B cell (primary cell): ENCODE results near the gene WDR33. TPM values are rescaled to one million over a fixed set of nuclear protein-coding genes. Genes with fewer than 3 reads are reported as not detected.

Experiments
- ATAC-seq: fragments of 200-7000 bp; cut with Tn5 transposase; one replicate; pipeline ENCODE4 v1.10.0; 2021; ENCODE audit warnings: low read depth, mild to moderate bottlenecking, moderate number of reproducible peaks, moderate library complexity
- CTCF ChIA-PET: fragments of 350-600 bp; sonication (Branson Sonifier 250); formaldehyde crosslinking; loops from one replicate; lab custom pipeline; 2021; ENCODE audit warnings: antibody characterized with exemption, inconsistent platforms; lab: Charles Lee
- POLR2A ChIA-PET: fragments of 350-600 bp; sonication (Branson Sonifier 250); formaldehyde crosslinking; loops from one replicate; lab custom pipeline; 2021; ENCODE audit warnings: antibody characterized with exemption; lab: Charles Lee
- DNase-seq: peaks from one replicate; pipeline ENCODE4 v3.0.0; 2013
- H2AFZ ChIP-seq: 2 replicates; pipeline ENCODE4 v1.6.1; 2012; ENCODE audit warnings: mild to moderate bottlenecking, low read depth, low read length; ENCODE audit not compliant: insufficient read depth, poor library complexity, severe bottlenecking
- H3K27ac ChIP-seq, 2 donors: 1 replicate in 1 of 2; 2 replicates in 1 of 2; pipeline ENCODE4 v1.5.1; 2012 to 2013; ENCODE audit warnings: low read length in 2 of 2, mild to moderate bottlenecking in 2 of 2, moderate library complexity in 1 of 2
- H3K27me3 ChIP-seq, 4 experiments: fragments of 200-600 bp in 1 of 4; sonication (generic) in 1 of 4; replicated peaks in 1 of 4; 1 replicate in 2 of 4; 2 replicates in 2 of 4; pipeline versions ENCODE4 v1.6.1 to v1.7.0; 2013 to 2016; ENCODE audit warnings: low read length in 3 of 4, mild to moderate bottlenecking in 2 of 4, mixed read lengths in 1 of 4, moderate library complexity in 1 of 4; ENCODE audit not compliant: insufficient read depth in 4 of 4, control insufficient read depth in 3 of 4; ENCODE audit errors: control extremely low read depth in 1 of 4
- H3K36me3 ChIP-seq, 2 experiments: replicated peaks in 1 of 2; 1 replicate in 1 of 2; 2 replicates in 1 of 2; pipeline versions ENCODE4 v1.6.1 to v1.7.1; 2013; ENCODE audit warnings: low read length in 1 of 2; ENCODE audit not compliant: insufficient read depth in 2 of 2, control insufficient read depth in 1 of 2; ENCODE audit errors: control extremely low read depth in 1 of 2, extremely low read depth in 1 of 2
- H3K4me1 ChIP-seq, 2 donors: fragments of 200-600 bp in 1 of 2; sonication (generic) in 1 of 2; 1 replicate in 1 of 2; 2 replicates in 1 of 2; pipeline versions ENCODE4 v1.5.1 to v1.6.1; 2013 to 2017; ENCODE audit warnings: low read length in 2 of 2; ENCODE audit not compliant: control insufficient read depth in 2 of 2, insufficient read depth in 2 of 2
- H3K4me2 ChIP-seq: replicated peaks from 2 replicates; pipeline ENCODE3; 2012; ENCODE audit warnings: mild to moderate bottlenecking, low read depth, low read length; ENCODE audit not compliant: poor library complexity, severe bottlenecking
- H3K4me3 ChIP-seq, 5 experiments: fragments of 200-600 bp in 1 of 5; sonication (generic) in 1 of 5; 1 replicate in 3 of 5; 2 replicates in 2 of 5; pipeline versions ENCODE4 v1.5.1 to v1.7.0; 2011 to 2016; ENCODE audit warnings: low read length in 4 of 5, mild to moderate bottlenecking in 4 of 5, low read depth in 2 of 5, control low read depth in 1 of 5, moderate library complexity in 1 of 5; ENCODE audit not compliant: insufficient read depth in 1 of 5; ENCODE audit errors: control extremely low read depth in 1 of 5, extremely low read depth in 1 of 5
- H3K79me2 ChIP-seq: fragments of 200-600 bp; sonication (generic); one replicate; pipeline ENCODE4 v1.6.0; 2016; ENCODE audit warnings: low read length; ENCODE audit not compliant: control insufficient read depth, insufficient read depth
- H3K9ac ChIP-seq: fragments of 200-600 bp; sonication (generic); 2 replicates; pipeline ENCODE4 v1.6.1; 2017; ENCODE audit warnings: mild to moderate bottlenecking, low read length, moderate library complexity
- H3K9me3 ChIP-seq, 3 donors: one replicate each; pipeline versions ENCODE4 v1.6.1 to v1.7.1; 2013; ENCODE audit warnings: low read length in 2 of 3; ENCODE audit not compliant: control insufficient read depth in 2 of 3, insufficient read depth in 1 of 3; ENCODE audit errors: control extremely low read depth in 1 of 3
- H4K20me1 ChIP-seq: 2 replicates; pipeline ENCODE4 v1.6.0; 2012; ENCODE audit warnings: mild to moderate bottlenecking, low read length; ENCODE audit not compliant: insufficient read depth, control insufficient read depth, poor library complexity, severe bottlenecking
- H3K27ac Mint-ChIP-seq: one replicate; pipeline ENCODE4 v1.8.0; 2021; ENCODE audit warnings: mixed read lengths
- H3K27me3 Mint-ChIP-seq: one replicate; pipeline ENCODE4 v1.8.0; 2021; ENCODE audit warnings: mixed read lengths
- H3K4me1 Mint-ChIP-seq: one replicate; pipeline ENCODE4 v1.8.0; 2021; ENCODE audit warnings: mixed read lengths
- H3K4me3 Mint-ChIP-seq: one replicate; pipeline ENCODE4 v1.8.0; 2021; ENCODE audit warnings: mixed read lengths
- H3K9me3 Mint-ChIP-seq: one replicate; pipeline ENCODE4 v1.8.0; 2022; ENCODE audit warnings: mixed read lengths; ENCODE audit not compliant: insufficient read depth
- CTCF ChIP-seq: fragments of 200-600 bp; IDR thresholded peaks from one replicate; pipeline ENCODE4 v1.8.0; 2022; ENCODE audit warnings: antibody characterized with exemption, mild to moderate bottlenecking
- EZH2 ChIP-seq: IDR thresholded peaks from 2 replicates; pipeline ENCODE4 v1.6.1; 2012; ENCODE audit warnings: borderline replicate concordance, low read depth, mild to moderate bottlenecking, moderate library complexity, low read length; ENCODE audit not compliant: insufficient read depth, poor library complexity, severe bottlenecking
- WGBS: methylation state at CpG from one replicate; pipeline ENCODE4 v1.1.5; 2013; ENCODE audit warnings: missing lambda C conversion rate; ENCODE audit not compliant: insufficient coverage; 5-methylcytosine and 5-hydroxymethylcytosine counted together
- intact Hi-C: fragments of 100-400 bp; cut with micrococcal nuclease; formaldehyde crosslinking; loops from one replicate; pipeline ENCODE4 v1.10.0; 2022
- polyA plus RNA-seq: library from polyadenylated mRNA; depleted of rRNA; stranded (reverse); fragments of >200 nt; gene quantifications from 2 replicates; pipeline ENCODE4 v1.2.3, GENCODE V29; 2012
- total RNA-seq, 2 donors: library from RNA; stranded (reverse); fragments of 120-200 nt in 1 of 2; gene quantifications; 1 replicate in 1 of 2; 2 replicates in 1 of 2; pipeline versions ENCODE4 v1.2.3 to v1.2.4, GENCODE V29; 2013 to 2022

Gene WDR33
- total and polyA plus RNA-seq, 2 donors (not counting 1 experiment from before 2014, with no cell fraction given) = 17.2 to 101 TPM

- no peak overlapping the region for H3K9ac ChIP-seq
Measured at GRCh38 chr2:127655209-127656073, 155.5 kb downstream of the WDR33 start.

More at GRCh38 chr2:127655209-127656073, 155.5 kb downstream of the WDR33 start:
- H3K9me3 Mint-ChIP-seq = no peaks in the 10 kb centered on the region
- H3K4me1 Mint-ChIP-seq = peaks cover 36% of the 10 kb centered on the region
- H2AFZ ChIP-seq = no peak overlapping the region
- ChIA-PET CTCF (interaction anchor here (2.1 to 19.3 kb wide), 2 partner anchors 62 to 64 kb away, joined by 11 to 553 read pairs; no protein-coding TSS in a partner anchor), POLR2A (no interaction called here)
- H3K4me3 ChIP-seq = no peak overlapping the region
- no peak overlapping the region for H3K27ac ChIP-seq
- ATAC-seq = no peak
- no peak overlapping the region for H3K4me3 Mint-ChIP-seq
- H3K36me3 ChIP-seq = no peaks in the 10 kb centered on the region
- no peaks in the 10 kb centered on the region for H4K20me1 ChIP-seq
- H3K27me3 ChIP-seq = peaks cover 0 to 1% (median under 1%) of the 10 kb centered on the region in 4 experiments
- intact Hi-C loops = no loop called here
- no peak overlapping the region for H3K4me2 ChIP-seq
- no peak overlapping the region for H3K27ac Mint-ChIP-seq
- H3K9me3 ChIP-seq = peaks cover 0 to 23% (median 0%) of the 10 kb centered on the region in 3 donors
- no peaks in the 10 kb centered on the region for H3K79me2 ChIP-seq
- H3K27me3 Mint-ChIP-seq = no peaks in the 10 kb centered on the region
- H3K4me1 ChIP-seq = peaks cover 22 to 38% of the 10 kb centered on the region in 2 donors
- DNase-seq = no peak
- WGBS = 90% methylated on average over 9 of the region's 16 CpGs
- TF ChIP-seq EZH2 (no peak), CTCF (no peak)
